Endothelial cell of umbilical vein (primary cell): ENCODE data around the gene AQP1.

ENCODE experiments used
- JUN ChIP-seq: IDR thresholded peaks from 2 replicates; pipeline ENCODE4 v1.6.1; 2011; ENCODE audit warnings: borderline replicate concordance, low read depth; ENCODE audit not compliant: insufficient read length, insufficient read depth
- MYC ChIP-seq: IDR thresholded peaks from one replicate; pipeline ENCODE4 v1.6.1; 2011; ENCODE audit warnings: mild to moderate bottlenecking, low read depth, low read length
- POLR2A ChIP-seq: IDR thresholded peaks from 2 replicates; pipeline ENCODE4 v1.6.1; 2012; ENCODE audit warnings: low read depth, mild to moderate bottlenecking, control low read depth, low read length
- POLR2AphosphoS5 ChIP-seq: IDR thresholded peaks from 2 replicates; pipeline ENCODE4 v1.6.1; 2012; ENCODE audit warnings: low read depth, mild to moderate bottlenecking, control low read depth, low read length, moderate library complexity; ENCODE audit not compliant: insufficient read depth
- TF ChIP-seq, protein P1 (sequence below), 2 donors: IDR thresholded peaks; 1 replicate in 1 of 2; 2 replicates in 1 of 2; pipeline ENCODE4 v1.5.1; 2011; ENCODE audit warnings: low read length in 2 of 2, mild to moderate bottlenecking in 2 of 2, moderate library complexity in 2 of 2, control low read depth in 1 of 2, inconsistent platforms in 1 of 2, low read depth in 1 of 2; ENCODE audit not compliant: insufficient read depth in 1 of 2; ENCODE audit errors: extremely low read depth in 1 of 2

- TF ChIP-seq POLR2A: no peak
- TF ChIP-seq, protein P1, sequence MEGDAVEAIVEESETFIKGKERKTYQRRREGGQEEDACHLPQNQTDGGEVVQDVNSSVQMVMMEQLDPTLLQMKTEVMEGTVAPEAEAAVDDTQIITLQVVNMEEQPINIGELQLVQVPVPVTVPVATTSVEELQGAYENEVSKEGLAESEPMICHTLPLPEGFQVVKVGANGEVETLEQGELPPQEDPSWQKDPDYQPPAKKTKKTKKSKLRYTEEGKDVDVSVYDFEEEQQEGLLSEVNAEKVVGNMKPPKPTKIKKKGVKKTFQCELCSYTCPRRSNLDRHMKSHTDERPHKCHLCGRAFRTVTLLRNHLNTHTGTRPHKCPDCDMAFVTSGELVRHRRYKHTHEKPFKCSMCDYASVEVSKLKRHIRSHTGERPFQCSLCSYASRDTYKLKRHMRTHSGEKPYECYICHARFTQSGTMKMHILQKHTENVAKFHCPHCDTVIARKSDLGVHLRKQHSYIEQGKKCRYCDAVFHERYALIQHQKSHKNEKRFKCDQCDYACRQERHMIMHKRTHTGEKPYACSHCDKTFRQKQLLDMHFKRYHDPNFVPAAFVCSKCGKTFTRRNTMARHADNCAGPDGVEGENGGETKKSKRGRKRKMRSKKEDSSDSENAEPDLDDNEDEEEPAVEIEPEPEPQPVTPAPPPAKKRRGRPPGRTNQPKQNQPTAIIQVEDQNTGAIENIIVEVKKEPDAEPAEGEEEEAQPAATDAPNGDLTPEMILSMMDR (IDR thresholded peaks at IDR 0.05; ENCODE audit: extremely low read depth in 1 of 2, insufficient read depth in 1 of 2, low read depth in 1 of 2, low read length in 2 of 2): no peak
- no peak for TF ChIP-seq POLR2AphosphoS5
- no peak for TF ChIP-seq JUN
- no peak for TF ChIP-seq MYC
Measured at GRCh38 chr7:30899066-30899465, 12.6 kb upstream of the AQP1 start.
